ENCODE results near the gene GNAZ.

DNA sequence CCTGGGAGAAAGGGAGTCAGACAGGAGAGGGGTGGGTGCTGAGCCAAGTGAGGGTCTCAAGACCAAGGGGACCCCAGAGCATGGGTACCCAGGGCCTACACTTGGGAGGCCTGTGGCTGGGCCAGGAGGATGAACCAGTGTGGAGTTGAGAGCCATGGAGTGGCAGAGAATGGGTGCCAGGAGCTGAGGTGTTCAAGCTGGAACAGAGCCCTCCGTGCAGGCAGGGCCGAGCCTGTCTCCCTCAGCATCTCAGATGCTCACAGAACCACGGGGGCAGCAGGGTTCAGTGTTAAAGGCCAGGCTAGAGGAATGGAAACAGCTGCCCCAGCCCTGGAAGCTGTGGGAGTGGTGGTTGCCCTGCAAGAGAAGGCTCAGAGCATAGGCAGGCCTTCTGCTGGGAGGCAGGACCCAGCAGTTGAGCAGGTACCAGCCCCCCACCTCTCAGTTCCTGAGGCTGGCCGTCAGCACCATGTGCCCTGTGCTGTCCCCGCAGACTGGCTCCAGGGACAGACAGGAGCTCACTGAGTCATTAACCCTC, 39.2 kb downstream of the GNAZ start:
- TF ChIP-seq, protein P1, sequence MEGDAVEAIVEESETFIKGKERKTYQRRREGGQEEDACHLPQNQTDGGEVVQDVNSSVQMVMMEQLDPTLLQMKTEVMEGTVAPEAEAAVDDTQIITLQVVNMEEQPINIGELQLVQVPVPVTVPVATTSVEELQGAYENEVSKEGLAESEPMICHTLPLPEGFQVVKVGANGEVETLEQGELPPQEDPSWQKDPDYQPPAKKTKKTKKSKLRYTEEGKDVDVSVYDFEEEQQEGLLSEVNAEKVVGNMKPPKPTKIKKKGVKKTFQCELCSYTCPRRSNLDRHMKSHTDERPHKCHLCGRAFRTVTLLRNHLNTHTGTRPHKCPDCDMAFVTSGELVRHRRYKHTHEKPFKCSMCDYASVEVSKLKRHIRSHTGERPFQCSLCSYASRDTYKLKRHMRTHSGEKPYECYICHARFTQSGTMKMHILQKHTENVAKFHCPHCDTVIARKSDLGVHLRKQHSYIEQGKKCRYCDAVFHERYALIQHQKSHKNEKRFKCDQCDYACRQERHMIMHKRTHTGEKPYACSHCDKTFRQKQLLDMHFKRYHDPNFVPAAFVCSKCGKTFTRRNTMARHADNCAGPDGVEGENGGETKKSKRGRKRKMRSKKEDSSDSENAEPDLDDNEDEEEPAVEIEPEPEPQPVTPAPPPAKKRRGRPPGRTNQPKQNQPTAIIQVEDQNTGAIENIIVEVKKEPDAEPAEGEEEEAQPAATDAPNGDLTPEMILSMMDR (optimal IDR thresholded peaks at IDR 0.05 in 1 of 3, IDR thresholded peaks at IDR 0.05 in 1 of 3, conservative IDR thresholded peaks at IDR 0.05 in 1 of 3; ENCODE audit: extremely low read depth in 1 of 3, insufficient read depth in 2 of 3, low read length in 3 of 3) = no peak
- TF ChIP-seq EZH2 (IDR thresholded peaks at IDR 0.05; ENCODE audit: low read length) = no peak

Data from keratinocyte (primary cell).